ENCODE data around the gene AWAT1.

AWAT1 gene

GRCh38 chrX:70226048-70226447 is 8.4 kb upstream of the AWAT1 start:
- no peak for TF ChIP-seq CTCF (IDR thresholded peaks at IDR 0.05)
- no peak for TF ChIP-seq ZFX (IDR thresholded peaks at IDR 0.05; ENCODE audit: borderline replicate concordance)
- no peak overlapping the region for H3K27ac ChIP-seq

- no peak overlapping the region for H3K27ac ChIP-seq
- TF ChIP-seq ZFX (IDR thresholded peaks at IDR 0.05; ENCODE audit: borderline replicate concordance) (no peak), CTCF (IDR thresholded peaks at IDR 0.05) (no peak)
Observed at GRCh38 chrX:70226687-70227086, 7.8 kb upstream of the AWAT1 start.

GRCh38 chrX:70231666-70232065 is 2.8 kb upstream of the AWAT1 start:
- TF ChIP-seq CTCF (IDR thresholded peaks at IDR 0.05) (no peak), ZFX (IDR thresholded peaks at IDR 0.05; ENCODE audit: borderline replicate concordance) (no peak)
- H3K27ac ChIP-seq = no peak overlapping the region

- no peak for TF ChIP-seq CTCF (IDR thresholded peaks at IDR 0.05)
- TF ChIP-seq ZFX (IDR thresholded peaks at IDR 0.05; ENCODE audit: borderline replicate concordance) = no peak
- no peak overlapping the region for H3K27ac ChIP-seq
Observed at GRCh38 chrX:70240751-70241150, 6.3 kb downstream of the AWAT1 start.

GRCh38 chrX:70241501-70241900 is 7.0 kb downstream of the AWAT1 start:
- TF ChIP-seq CTCF (IDR thresholded peaks at IDR 0.05) (no peak), ZFX (IDR thresholded peaks at IDR 0.05; ENCODE audit: borderline replicate concordance) (no peak)

GRCh38 chrX:70243601-70244000 is 9.1 kb downstream of the AWAT1 start:
- H3K27ac ChIP-seq = peak overlapping the region; percentile 53

More at GRCh38 chrX:70241501-70241900, 7.0 kb downstream of the AWAT1 start:
- H3K27ac ChIP-seq = no peak overlapping the region

- H3K27ac ChIP-seq = 0 out of 2 replicates have a peak overlapping the region, but pooled peaks have one; percentile 55
- no peak for TF ChIP-seq ZFX (IDR thresholded peaks at IDR 0.05; ENCODE audit: borderline replicate concordance)
- TF ChIP-seq CTCF (IDR thresholded peaks at IDR 0.05) = no peak
Observed at GRCh38 chrX:70244881-70245280, 10.4 kb downstream of the AWAT1 start.

GRCh38 chrX:70247252-70247651 is 12.8 kb downstream of the AWAT1 start:
- peak overlapping the region; percentile 55 for H3K27ac ChIP-seq

More at GRCh38 chrX:70247252-70247651, 12.8 kb downstream of the AWAT1 start:
- no peak for TF ChIP-seq ZFX (IDR thresholded peaks at IDR 0.05; ENCODE audit: borderline replicate concordance)
- no peak for TF ChIP-seq CTCF (IDR thresholded peaks at IDR 0.05)
